ENCODE data around the gene DOK7. TPM values are rescaled to one million over a fixed set of nuclear protein-coding genes. Genes with fewer than 3 reads are reported as not detected.
A peak's percentile ranks its signal among the peaks of the same experiment; 100 is the strongest.

DOK7 gene
- total RNA-seq, 2 donors from 2014 or later = not detected

GRCh38 chr4:3422241-3422801 lies 40.8 kb upstream of the DOK7 start:
- Mint-ChIP-seq H3K4me3 (no peak overlapping the region), H3K27me3 (no peaks in the 10 kb centered on the region), H3K4me1 (peaks cover 2% of the 10 kb centered on the region), H3K27ac (no peak overlapping the region), H3K36me3 (ENCODE audit: low read depth) (no peaks in the 10 kb centered on the region)
- no peaks in the 10 kb centered on the region for H3K9me3 ChIP-seq (ENCODE audit: control insufficient read depth, low read length, poor library complexity, severe bottlenecking)
- no peak for ATAC-seq
- DNase-seq = no peak

GRCh38 chr4:3422808-3423297 lies 40.3 kb upstream of the DOK7 start:
- H3K36me3 Mint-ChIP-seq (ENCODE audit: low read depth) = no peaks in the 10 kb centered on the region
- no peaks in the 10 kb centered on the region for H3K27me3 Mint-ChIP-seq
- DNase-seq (no peak), ATAC-seq (no peak)
- H3K27ac Mint-ChIP-seq = no peak overlapping the region
- no peaks in the 10 kb centered on the region for H3K9me3 ChIP-seq (ENCODE audit: control insufficient read depth, low read length, poor library complexity, severe bottlenecking)
- H3K4me3 Mint-ChIP-seq = no peak overlapping the region
- H3K4me1 Mint-ChIP-seq = peaks cover 2% of the 10 kb centered on the region

- no peak for ATAC-seq
- no peaks in the 10 kb centered on the region for H3K9me3 ChIP-seq (ENCODE audit: control insufficient read depth, low read length, poor library complexity, severe bottlenecking)
- no peak for DNase-seq
- Mint-ChIP-seq H3K27ac (peak overlapping the region; percentile 37), H3K36me3 (ENCODE audit: low read depth) (no peaks in the 10 kb centered on the region), H3K4me3 (no peak overlapping the region), H3K4me1 (peaks cover 5% of the 10 kb centered on the region), H3K27me3 (no peaks in the 10 kb centered on the region)
Measured at GRCh38 chr4:3423406-3423805, 39.7 kb upstream of the DOK7 start.

GRCh38 chr4:3423952-3424351 lies 39.2 kb upstream of the DOK7 start:
- ATAC-seq = no peak
- Mint-ChIP-seq H3K27me3 (no peaks in the 10 kb centered on the region), H3K4me1 (peaks cover 5% of the 10 kb centered on the region), H3K36me3 (ENCODE audit: low read depth) (no peaks in the 10 kb centered on the region), H3K27ac (no peak overlapping the region), H3K4me3 (no peak overlapping the region)
- no peak for DNase-seq
- no peaks in the 10 kb centered on the region for H3K9me3 ChIP-seq (ENCODE audit: control insufficient read depth, low read length, poor library complexity, severe bottlenecking)

- Mint-ChIP-seq H3K4me3 (no peak overlapping the region), H3K27me3 (no peaks in the 10 kb centered on the region), H3K36me3 (ENCODE audit: low read depth) (no peaks in the 10 kb centered on the region), H3K4me1 (peaks cover 5% of the 10 kb centered on the region), H3K27ac (no peak overlapping the region)
- no peak for ATAC-seq
- DNase-seq = no peak
- no peaks in the 10 kb centered on the region for H3K9me3 ChIP-seq (ENCODE audit: control insufficient read depth, low read length, poor library complexity, severe bottlenecking)
Measured at GRCh38 chr4:3424522-3425095, 38.5 kb upstream of the DOK7 start.

GRCh38 chr4:3426465-3427133 lies 36.5 kb upstream of the DOK7 start:
- Mint-ChIP-seq H3K4me3 (no peak overlapping the region), H3K27ac (no peak overlapping the region), H3K27me3 (no peaks in the 10 kb centered on the region), H3K36me3 (ENCODE audit: low read depth) (no peaks in the 10 kb centered on the region), H3K4me1 (peaks cover 5% of the 10 kb centered on the region)
- DNase-seq = no peak
- no peak for ATAC-seq
- H3K9me3 ChIP-seq (ENCODE audit: control insufficient read depth, low read length, poor library complexity, severe bottlenecking) = no peaks in the 10 kb centered on the region

GRCh38 chr4:3427134-3427476 lies 36.0 kb upstream of the DOK7 start:
- Mint-ChIP-seq H3K27ac (no peak overlapping the region), H3K4me1 (peaks cover 5% of the 10 kb centered on the region), H3K27me3 (no peaks in the 10 kb centered on the region), H3K36me3 (ENCODE audit: low read depth) (no peaks in the 10 kb centered on the region), H3K4me3 (no peak overlapping the region)
- no peaks in the 10 kb centered on the region for H3K9me3 ChIP-seq (ENCODE audit: control insufficient read depth, low read length, poor library complexity, severe bottlenecking)
- no peak for DNase-seq
- ATAC-seq = no peak

GRCh38 chr4:3427706-3428446 lies 35.2 kb upstream of the DOK7 start:
- no peak for DNase-seq
- Mint-ChIP-seq H3K27me3 (no peaks in the 10 kb centered on the region), H3K4me3 (no peak overlapping the region), H3K4me1 (peaks cover 5% of the 10 kb centered on the region), H3K36me3 (ENCODE audit: low read depth) (no peaks in the 10 kb centered on the region), H3K27ac (no peak overlapping the region)
- ATAC-seq = no peak
- H3K9me3 ChIP-seq (ENCODE audit: control insufficient read depth, low read length, poor library complexity, severe bottlenecking) = no peaks in the 10 kb centered on the region

GRCh38 chr4:3429651-3430050 lies 33.5 kb upstream of the DOK7 start:
- ATAC-seq = no peak
- no peak for DNase-seq
- peaks cover 3% of the 10 kb centered on the region for H3K4me1 Mint-ChIP-seq
- no peak overlapping the region for H3K27ac Mint-ChIP-seq
- H3K4me3 Mint-ChIP-seq = no peak overlapping the region
- no peaks in the 10 kb centered on the region for H3K36me3 Mint-ChIP-seq (ENCODE audit: low read depth)
- H3K9me3 ChIP-seq (ENCODE audit: control insufficient read depth, low read length, poor library complexity, severe bottlenecking) = no peaks in the 10 kb centered on the region
- no peaks in the 10 kb centered on the region for H3K27me3 Mint-ChIP-seq

- H3K4me3 Mint-ChIP-seq = no peak overlapping the region
- H3K4me1 Mint-ChIP-seq = peaks cover 3% of the 10 kb centered on the region
- no peaks in the 10 kb centered on the region for H3K36me3 Mint-ChIP-seq (ENCODE audit: low read depth)
- no peak for ATAC-seq
- no peak overlapping the region for H3K27ac Mint-ChIP-seq
- no peaks in the 10 kb centered on the region for H3K9me3 ChIP-seq (ENCODE audit: control insufficient read depth, low read length, poor library complexity, severe bottlenecking)
- no peaks in the 10 kb centered on the region for H3K27me3 Mint-ChIP-seq
- DNase-seq = no peak
Measured at GRCh38 chr4:3430524-3430923, 32.6 kb upstream of the DOK7 start.

GRCh38 chr4:3431446-3431993 lies 31.6 kb upstream of the DOK7 start:
- no peak for DNase-seq
- Mint-ChIP-seq H3K4me3 (no peak overlapping the region), H3K27me3 (no peaks in the 10 kb centered on the region), H3K4me1 (peaks cover 3% of the 10 kb centered on the region), H3K27ac (no peak overlapping the region), H3K36me3 (ENCODE audit: low read depth) (no peaks in the 10 kb centered on the region)
- ATAC-seq = no peak
- H3K9me3 ChIP-seq (ENCODE audit: control insufficient read depth, low read length, poor library complexity, severe bottlenecking) = no peaks in the 10 kb centered on the region

GRCh38 chr4:3432381-3432790 lies 30.7 kb upstream of the DOK7 start:
- H3K27ac Mint-ChIP-seq = no peak overlapping the region
- no peaks in the 10 kb centered on the region for H3K27me3 Mint-ChIP-seq
- H3K9me3 ChIP-seq (ENCODE audit: control insufficient read depth, low read length, poor library complexity, severe bottlenecking) = no peaks in the 10 kb centered on the region
- H3K4me3 Mint-ChIP-seq = no peak overlapping the region
- peaks cover 3% of the 10 kb centered on the region for H3K4me1 Mint-ChIP-seq
- DNase-seq (no peak), ATAC-seq (no peak)
- no peaks in the 10 kb centered on the region for H3K36me3 Mint-ChIP-seq (ENCODE audit: low read depth)

- Mint-ChIP-seq H3K36me3 (ENCODE audit: low read depth) (no peaks in the 10 kb centered on the region), H3K27me3 (no peaks in the 10 kb centered on the region), H3K27ac (no peak overlapping the region), H3K4me1 (no peaks in the 10 kb centered on the region), H3K4me3 (no peak overlapping the region)
- no peak for ATAC-seq
- DNase-seq = no peak
- H3K9me3 ChIP-seq (ENCODE audit: control insufficient read depth, low read length, poor library complexity, severe bottlenecking) = no peaks in the 10 kb centered on the region
Measured at GRCh38 chr4:3433138-3433869, 29.8 kb upstream of the DOK7 start.

Measured in T-helper 17 cell (primary cell).